Immature natural killer cell (primary cell): ENCODE measurements around the gene PDZRN3. TPM values are rescaled to one million over a fixed set of nuclear protein-coding genes. Genes with fewer than 3 reads are reported as not detected.

ENCODE experiments used
- DNase-seq, 3 donors: peaks; one replicate each; pipeline ENCODE4 v3.0.0; 2022; ENCODE audit warnings: mixed read lengths in 1 of 3
- H3K27ac Mint-ChIP-seq, 6 donors: one replicate each; pipeline ENCODE4 v1.8.0; 2020; ENCODE audit warnings: mixed read lengths in 6 of 6, mild to moderate bottlenecking in 5 of 6, inconsistent platforms in 4 of 6, moderate library complexity in 3 of 6
- H3K27me3 Mint-ChIP-seq, 3 donors: one replicate each; pipeline ENCODE4 v1.8.0; 2020 to 2021; ENCODE audit warnings: low read depth in 3 of 3, mild to moderate bottlenecking in 3 of 3, mixed read lengths in 3 of 3, moderate library complexity in 3 of 3, inconsistent platforms in 1 of 3
- H3K36me3 Mint-ChIP-seq, 3 donors: one replicate each; pipeline ENCODE4 v1.8.0; 2020; ENCODE audit warnings: mixed read lengths in 3 of 3, inconsistent platforms in 2 of 3, mild to moderate bottlenecking in 2 of 3
- H3K4me1 Mint-ChIP-seq, 2 donors: one replicate each; pipeline ENCODE4 v1.8.0; 2020; ENCODE audit warnings: inconsistent platforms in 2 of 2, mild to moderate bottlenecking in 2 of 2, mixed read lengths in 2 of 2, moderate library complexity in 1 of 2
- H3K4me3 Mint-ChIP-seq, 5 donors: one replicate each; pipeline ENCODE4 v1.8.0; 2020; ENCODE audit warnings: mild to moderate bottlenecking in 5 of 5, mixed read lengths in 5 of 5, inconsistent platforms in 3 of 5, moderate library complexity in 3 of 5
- H3K9me3 Mint-ChIP-seq, 6 donors: one replicate each; pipeline ENCODE4 v1.8.0; 2020; ENCODE audit warnings: mild to moderate bottlenecking in 6 of 6, mixed read lengths in 6 of 6, inconsistent platforms in 4 of 6, moderate library complexity in 3 of 6
- polyA plus RNA-seq, 3 donors: library from polyadenylated mRNA; unstranded; fragments of 300-500 nt; fragmentation: Illumina TruSeq; gene quantifications; one replicate each; pipeline ENCODE4 v1.2.3, GENCODE V29; 2021

Gene PDZRN3
- polyA plus RNA-seq, 3 donors from 2014 or later: not detected

DNA sequence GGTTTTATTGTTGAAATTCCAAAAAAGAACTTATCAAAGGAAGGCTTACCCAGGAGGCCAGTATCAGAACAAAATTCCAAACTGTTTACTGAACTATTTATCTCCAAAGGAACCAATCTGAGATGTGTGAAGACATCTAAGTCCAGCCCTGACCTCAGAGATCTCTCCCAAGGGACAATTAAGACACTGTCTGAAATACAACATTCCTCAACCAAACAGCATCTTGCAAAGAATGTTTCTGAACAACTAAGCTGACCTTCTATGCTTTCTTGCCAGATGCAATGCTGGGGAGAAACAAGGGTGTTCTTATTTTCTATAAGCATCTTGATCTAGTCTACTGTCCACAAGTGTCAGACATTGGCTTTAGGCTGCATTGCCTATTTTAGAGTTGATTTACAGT is 13.6 kb downstream of the PDZRN3 start:
- no peak overlapping the region for H3K4me3 Mint-ChIP-seq

DNA sequence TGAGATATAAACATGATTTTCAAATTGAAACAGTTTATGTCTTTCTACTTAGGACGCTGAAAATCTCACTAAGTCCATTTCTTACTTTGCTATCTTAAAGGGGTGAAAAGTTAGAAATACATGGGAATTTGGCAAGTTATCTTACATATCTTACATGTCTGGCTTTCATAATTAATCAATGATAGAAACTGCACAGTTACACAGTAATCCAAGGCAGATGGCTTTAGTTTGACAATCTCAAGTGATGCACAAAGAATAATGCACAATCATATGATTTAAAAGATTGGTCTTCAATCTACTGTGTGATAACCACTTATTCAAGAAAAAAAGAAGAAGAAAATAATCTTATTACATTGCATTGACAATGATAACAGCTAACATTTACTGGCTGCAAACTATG is 14.2 kb downstream of the PDZRN3 start:
- Mint-ChIP-seq H3K27me3 (peaks cover 0 to 2% (median 0%) of the 10 kb centered on the region in 3 donors), H3K9me3 (peaks cover 0 to 7% (median 2%) of the 10 kb centered on the region in 6 donors), H3K4me3 (no peak overlapping the region), H3K36me3 (no peaks in the 10 kb centered on the region), H3K4me1 (no peaks in the 10 kb centered on the region), H3K27ac (no peak overlapping the region)
- DNase-seq: no peak

More for the DNA sequence above, 13.6 kb downstream of the PDZRN3 start:
- H3K9me3 Mint-ChIP-seq: peaks cover 0 to 7% (median 2%) of the 10 kb centered on the region in 6 donors
- H3K4me1 Mint-ChIP-seq: no peaks in the 10 kb centered on the region
- H3K27me3 Mint-ChIP-seq: peaks cover 1 to 2% (median 2%) of the 10 kb centered on the region in 3 donors
- no peak for DNase-seq
- no peak overlapping the region for H3K27ac Mint-ChIP-seq
- H3K36me3 Mint-ChIP-seq: no peaks in the 10 kb centered on the region

DNA sequence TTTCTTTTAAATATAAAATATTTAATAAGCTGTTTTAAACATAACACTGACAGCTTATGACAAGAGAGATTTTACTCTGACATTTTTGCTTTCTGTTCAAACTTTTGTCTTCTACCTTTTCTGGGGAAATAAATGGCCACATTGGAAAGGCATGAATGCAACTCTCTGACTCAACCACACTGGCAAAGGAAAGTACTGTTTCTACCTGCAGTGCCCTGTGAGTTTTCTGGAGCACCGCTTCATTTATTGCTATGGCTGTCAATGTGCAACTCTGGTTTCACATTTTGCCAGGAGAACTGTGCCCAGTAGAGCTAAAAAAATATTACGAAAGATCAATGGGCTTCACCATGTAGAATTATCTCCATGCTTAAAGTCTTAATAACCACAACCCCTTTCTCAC is 15.1 kb downstream of the PDZRN3 start:
- Mint-ChIP-seq H3K36me3 (no peaks in the 10 kb centered on the region), H3K27ac (no peak overlapping the region), H3K4me3 (no peak overlapping the region), H3K9me3 (peaks cover 0 to 7% (median 2%) of the 10 kb centered on the region in 6 donors), H3K4me1 (no peaks in the 10 kb centered on the region), H3K27me3 (peaks cover 0 to 2% (median 2%) of the 10 kb centered on the region in 3 donors)
- DNase-seq: no peak

DNA sequence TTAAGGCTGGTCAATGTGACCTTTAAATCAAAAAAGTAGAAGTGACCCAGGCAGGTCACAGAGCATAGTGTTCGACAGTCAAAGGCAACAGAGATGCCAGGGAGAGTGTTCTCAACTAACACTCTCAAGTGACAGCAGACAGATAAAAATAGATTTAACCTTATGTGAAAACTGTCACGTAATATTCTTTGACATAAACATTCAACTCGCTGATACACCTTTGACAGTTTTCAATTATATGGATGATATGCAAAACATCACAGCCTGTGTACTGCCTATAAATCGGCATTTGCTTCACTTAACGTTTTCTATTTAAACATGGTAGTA is 15.5 kb downstream of the PDZRN3 start:
- Mint-ChIP-seq H3K36me3 (no peaks in the 10 kb centered on the region), H3K4me3 (no peak overlapping the region), H3K27me3 (peaks cover 0 to 2% (median 2%) of the 10 kb centered on the region in 3 donors), H3K27ac (no peak overlapping the region), H3K9me3 (peaks cover 0 to 7% (median 2%) of the 10 kb centered on the region in 6 donors), H3K4me1 (no peaks in the 10 kb centered on the region)
- DNase-seq: no peak

DNA sequence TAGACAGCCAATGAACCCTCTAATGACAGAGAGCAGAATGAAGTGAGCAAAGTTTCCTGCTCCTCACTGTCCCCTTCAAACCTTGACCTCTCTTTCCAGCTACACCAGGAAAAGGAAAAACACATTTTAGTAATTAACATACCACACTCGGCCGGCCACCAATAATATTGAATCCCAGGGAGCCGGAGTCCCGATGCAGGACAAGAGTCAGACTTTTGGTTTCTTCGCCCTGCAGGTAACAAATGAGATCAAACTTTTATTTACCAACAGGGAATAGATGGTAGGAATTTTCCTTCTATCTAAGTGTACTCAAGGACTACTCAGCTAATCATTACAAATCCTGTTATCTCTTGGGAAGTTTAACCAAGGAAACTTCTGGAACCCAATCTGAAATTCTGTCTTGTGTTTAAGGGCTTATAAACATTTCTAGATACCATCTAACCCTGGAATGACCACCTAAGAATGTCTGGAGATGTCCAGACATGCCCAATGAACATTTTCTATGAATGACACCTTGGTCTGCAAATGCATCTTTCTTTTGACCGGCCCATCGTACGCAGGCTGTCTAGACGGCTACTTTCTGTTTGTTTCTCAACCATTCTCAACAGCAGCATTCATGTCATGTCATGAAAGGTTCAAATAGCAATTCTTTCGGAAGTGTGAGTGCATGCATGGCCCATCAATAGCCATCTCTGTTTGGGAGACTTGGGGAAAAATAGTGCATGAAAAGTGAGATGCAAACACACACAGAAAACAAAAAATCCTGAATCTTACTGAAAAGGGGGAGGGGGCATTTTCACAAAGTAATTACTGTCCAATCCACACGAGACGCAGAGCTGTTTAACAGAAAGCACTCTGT is 16.1 kb downstream of the PDZRN3 start:
- peaks cover 0 to 7% (median 2%) of the 10 kb centered on the region in 6 donors for H3K9me3 Mint-ChIP-seq
- no peaks in the 10 kb centered on the region for H3K36me3 Mint-ChIP-seq
- peaks cover 0 to 2% (median 2%) of the 10 kb centered on the region in 3 donors for H3K27me3 Mint-ChIP-seq
- H3K4me3 Mint-ChIP-seq: no peak overlapping the region
- no peak for DNase-seq
- H3K27ac Mint-ChIP-seq: no peak overlapping the region
- H3K4me1 Mint-ChIP-seq: no peaks in the 10 kb centered on the region

DNA sequence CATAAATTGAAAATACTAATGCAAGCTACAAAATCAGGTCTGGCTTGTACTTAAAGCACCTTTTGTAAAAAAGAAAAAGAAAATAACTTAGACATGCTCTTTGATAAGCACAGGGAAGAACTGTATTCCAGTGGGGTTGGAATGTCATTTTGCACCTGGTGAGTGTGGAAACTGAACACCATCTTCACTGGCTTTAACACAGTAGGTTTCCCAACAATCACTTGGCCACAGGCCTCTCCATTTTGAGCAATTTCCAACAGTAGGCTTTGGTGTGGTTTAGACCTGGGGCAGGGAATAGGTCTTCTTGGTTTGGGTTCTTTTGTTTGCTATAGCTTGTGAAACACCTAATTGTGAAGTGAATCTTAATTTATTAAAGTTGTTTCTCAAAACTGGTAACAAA is 18.9 kb downstream of the PDZRN3 start:
- Mint-ChIP-seq H3K27me3 (peaks cover 0 to 2% (median 0%) of the 10 kb centered on the region in 3 donors), H3K4me3 (no peak overlapping the region), H3K27ac (no peak overlapping the region), H3K9me3 (peaks cover 0 to 6% (median under 1%) of the 10 kb centered on the region in 6 donors), H3K4me1 (no peaks in the 10 kb centered on the region), H3K36me3 (no peaks in the 10 kb centered on the region)
- no peak for DNase-seq

DNA sequence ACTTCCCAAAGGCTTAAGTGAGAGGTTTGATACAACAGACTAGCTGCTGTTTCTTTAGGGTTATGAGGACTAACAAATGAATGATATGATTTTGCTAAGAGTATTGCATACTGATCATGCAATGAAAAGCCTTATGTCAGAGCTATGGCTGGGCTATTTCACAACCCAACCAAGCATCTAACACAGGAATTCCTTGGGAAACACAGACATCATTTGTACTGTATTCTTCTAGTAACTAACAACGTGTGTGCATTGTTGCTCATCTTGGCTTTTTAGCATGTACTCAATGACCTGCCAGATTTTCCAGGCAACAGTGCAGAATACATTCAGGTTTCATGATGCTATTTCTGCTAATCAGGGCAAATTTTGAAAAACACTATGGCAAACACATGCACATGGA is 19.3 kb downstream of the PDZRN3 start:
- DNase-seq: no peak
- no peak overlapping the region for H3K27ac Mint-ChIP-seq
- no peaks in the 10 kb centered on the region for H3K36me3 Mint-ChIP-seq
- H3K4me3 Mint-ChIP-seq: no peak overlapping the region
- H3K27me3 Mint-ChIP-seq: peaks cover 0 to 2% (median 0%) of the 10 kb centered on the region in 3 donors
- no peaks in the 10 kb centered on the region for H3K4me1 Mint-ChIP-seq
- H3K9me3 Mint-ChIP-seq: peaks cover 0 to 3% (median under 1%) of the 10 kb centered on the region in 6 donors

DNA sequence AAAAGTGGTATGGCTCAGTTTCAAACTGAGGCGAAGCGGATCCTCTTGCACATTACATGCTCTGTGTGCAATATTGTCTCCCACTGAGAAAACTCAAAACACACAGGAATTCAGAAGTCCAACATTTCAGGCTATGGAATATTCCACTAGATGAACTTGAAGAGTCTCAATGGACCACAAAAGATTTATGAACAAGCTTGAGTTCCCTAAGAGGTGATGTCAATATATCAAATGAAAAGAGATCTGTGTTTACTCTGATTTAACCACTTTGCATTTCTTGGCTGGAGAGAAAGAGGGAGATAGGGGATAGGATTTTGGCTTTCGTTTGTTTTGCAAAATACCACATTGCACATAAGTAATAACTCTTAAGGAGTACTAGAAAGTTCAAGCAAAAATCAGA is 20.3 kb downstream of the PDZRN3 start:
- H3K9me3 Mint-ChIP-seq: peaks cover 0 to 2% (median 0%) of the 10 kb centered on the region in 6 donors
- no peak overlapping the region for H3K4me3 Mint-ChIP-seq
- no peaks in the 10 kb centered on the region for H3K36me3 Mint-ChIP-seq
- no peak overlapping the region for H3K27ac Mint-ChIP-seq
- H3K27me3 Mint-ChIP-seq: peaks cover 0 to 2% (median 0%) of the 10 kb centered on the region in 3 donors
- no peak for DNase-seq
- no peaks in the 10 kb centered on the region for H3K4me1 Mint-ChIP-seq

DNA sequence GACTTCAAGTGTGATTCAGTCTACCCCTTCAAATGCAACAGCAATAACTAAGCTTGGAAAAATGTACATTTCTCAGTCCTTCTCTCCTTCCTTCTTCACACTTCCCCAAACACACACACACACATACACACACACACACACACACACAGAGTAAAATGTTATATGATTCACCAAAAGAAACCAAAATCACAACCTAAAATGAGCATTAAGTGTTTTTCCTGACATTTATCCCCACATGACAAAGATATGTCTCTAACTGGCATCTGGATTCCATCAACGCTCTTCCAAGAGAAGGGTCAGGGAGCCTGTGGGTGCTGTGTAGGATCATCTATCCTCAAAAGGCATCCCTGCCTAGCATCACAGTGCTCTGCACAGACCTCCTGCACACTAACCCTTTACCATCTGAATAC is 21.0 kb downstream of the PDZRN3 start:
- Mint-ChIP-seq H3K36me3 (no peaks in the 10 kb centered on the region), H3K27ac (no peak overlapping the region), H3K4me1 (no peaks in the 10 kb centered on the region), H3K27me3 (peaks cover 0 to 2% (median 0%) of the 10 kb centered on the region in 3 donors), H3K4me3 (no peak overlapping the region), H3K9me3 (peaks cover 0 to 2% (median 0%) of the 10 kb centered on the region in 6 donors)
- DNase-seq: no peak

DNA sequence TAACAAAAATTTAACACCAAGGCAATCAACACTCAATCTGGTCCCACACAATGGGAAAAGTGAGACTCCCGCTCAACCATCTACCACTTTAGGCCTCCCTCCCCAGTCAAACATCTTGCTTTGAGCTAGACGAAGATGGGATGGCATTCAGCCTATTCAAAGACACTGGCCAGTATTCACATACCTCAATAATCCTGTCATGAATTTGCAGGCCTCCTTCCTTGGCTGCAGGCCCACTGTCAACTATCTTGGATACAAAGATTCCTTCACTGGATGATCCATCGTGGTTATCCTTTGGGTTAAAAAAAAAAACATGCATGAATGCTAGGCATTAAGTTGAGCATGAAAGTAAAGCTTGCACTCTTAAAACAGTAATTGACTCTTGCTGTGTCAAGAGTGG is 22.6 kb downstream of the PDZRN3 start:
- Mint-ChIP-seq H3K4me3 (no peak overlapping the region), H3K27me3 (peaks cover 0 to 2% (median 0%) of the 10 kb centered on the region in 3 donors), H3K27ac (no peak overlapping the region), H3K4me1 (no peaks in the 10 kb centered on the region), H3K36me3 (no peaks in the 10 kb centered on the region), H3K9me3 (peaks cover 0 to 4% (median under 1%) of the 10 kb centered on the region in 6 donors)
- DNase-seq: no peak

DNA sequence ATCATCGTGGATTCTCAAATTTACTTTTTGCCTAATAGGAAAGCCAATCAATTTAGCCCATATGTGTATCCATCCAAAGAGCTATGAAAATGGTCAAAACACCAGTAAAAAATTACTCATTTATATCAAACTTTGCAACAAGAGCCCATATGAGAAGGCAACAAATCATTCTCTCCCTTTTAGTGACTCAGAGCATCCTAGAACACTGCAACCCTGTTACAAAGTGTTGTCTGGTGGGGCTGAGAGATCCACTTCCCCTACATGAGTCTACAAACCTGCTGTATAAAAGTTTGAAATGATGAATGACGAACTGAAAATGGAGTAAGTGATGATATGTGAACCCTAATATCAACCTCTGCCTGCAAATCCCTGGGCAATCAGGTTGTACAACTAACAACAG is 23.3 kb downstream of the PDZRN3 start:
- Mint-ChIP-seq H3K27ac (no peak overlapping the region), H3K27me3 (peaks cover 0 to 2% (median 0%) of the 10 kb centered on the region in 3 donors), H3K36me3 (no peaks in the 10 kb centered on the region), H3K9me3 (peaks cover 0 to 4% (median 0%) of the 10 kb centered on the region in 6 donors), H3K4me1 (no peaks in the 10 kb centered on the region), H3K4me3 (no peak overlapping the region)
- DNase-seq: no peak

DNA sequence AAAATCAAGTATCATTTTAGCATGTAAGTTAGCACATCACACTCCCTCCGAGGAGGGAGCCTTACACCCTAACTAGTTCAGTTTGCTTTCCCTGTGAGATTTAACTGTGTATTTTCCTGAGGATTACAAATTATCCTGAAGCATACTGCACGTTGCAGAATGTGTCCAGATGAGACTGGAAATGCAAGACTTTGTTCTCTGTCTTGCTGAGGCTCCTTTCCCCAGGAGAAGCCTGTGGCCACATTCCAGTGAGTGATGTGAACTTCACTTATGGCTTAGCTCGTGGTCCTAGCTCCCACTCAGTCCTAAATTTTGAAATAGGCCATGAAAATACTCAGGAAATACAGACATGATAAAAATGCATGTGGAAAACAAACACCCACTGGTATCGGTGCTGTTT is 23.7 kb downstream of the PDZRN3 start:
- no peaks in the 10 kb centered on the region for H3K36me3 Mint-ChIP-seq
- peaks cover 0 to 2% (median 0%) of the 10 kb centered on the region in 3 donors for H3K27me3 Mint-ChIP-seq
- no peak overlapping the region for H3K4me3 Mint-ChIP-seq
- peaks cover 0 to 4% (median 0%) of the 10 kb centered on the region in 6 donors for H3K9me3 Mint-ChIP-seq
- no peak for DNase-seq
- H3K27ac Mint-ChIP-seq: no peak overlapping the region
- no peaks in the 10 kb centered on the region for H3K4me1 Mint-ChIP-seq

DNA sequence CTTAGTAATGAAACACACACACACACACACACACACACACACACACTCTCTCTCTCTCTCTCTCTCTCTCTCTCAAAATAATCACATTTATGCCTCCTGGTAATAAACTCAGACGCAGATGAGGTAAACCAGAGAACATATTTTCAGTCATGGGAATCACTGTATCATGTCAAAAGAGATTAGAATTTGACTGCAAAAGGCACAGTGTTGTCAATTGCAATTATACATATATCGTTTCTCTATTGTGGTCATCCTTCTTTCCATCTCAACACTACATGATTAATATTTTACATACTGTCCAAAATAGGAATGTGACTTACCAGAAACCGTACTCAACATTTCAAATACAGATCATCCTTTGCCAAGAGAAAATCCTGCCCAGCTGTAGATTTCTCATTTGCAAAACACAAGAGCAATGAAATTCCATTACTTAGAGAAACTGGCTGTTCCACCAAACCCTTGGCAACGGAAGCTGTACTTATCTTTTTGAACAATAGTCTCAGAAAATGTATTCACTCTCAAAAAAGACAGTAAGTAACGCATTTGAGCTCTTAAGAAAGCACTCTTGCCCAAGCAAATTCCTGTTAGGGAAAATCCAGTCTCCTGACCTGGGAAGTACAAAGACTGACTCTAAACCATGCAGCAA is 24.3 kb downstream of the PDZRN3 start:
- H3K4me3 Mint-ChIP-seq: no peak overlapping the region
- H3K4me1 Mint-ChIP-seq: no peaks in the 10 kb centered on the region
- H3K27me3 Mint-ChIP-seq: peaks cover 0 to 2% (median 0%) of the 10 kb centered on the region in 3 donors
- H3K27ac Mint-ChIP-seq: no peak overlapping the region
- DNase-seq: no peak
- peaks cover 0 to 4% (median 0%) of the 10 kb centered on the region in 6 donors for H3K9me3 Mint-ChIP-seq
- H3K36me3 Mint-ChIP-seq: no peaks in the 10 kb centered on the region

DNA sequence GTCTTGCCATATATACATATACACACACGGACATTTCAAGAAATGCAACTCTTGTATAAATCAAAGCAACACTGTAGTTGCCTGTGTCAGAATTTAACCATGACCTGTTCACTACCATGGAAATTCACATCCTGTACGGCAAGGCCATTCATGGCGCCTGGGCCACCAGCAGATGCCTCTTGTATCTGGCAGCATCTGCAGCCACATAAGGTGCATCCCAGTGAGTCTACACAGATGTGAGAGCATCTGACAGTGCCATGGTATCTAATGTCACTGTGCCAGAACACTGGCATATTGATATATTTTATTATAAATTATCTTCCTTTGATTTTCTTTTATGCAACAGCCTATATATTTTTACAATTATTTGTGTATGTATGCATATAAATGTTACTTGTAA is 25.1 kb downstream of the PDZRN3 start:
- Mint-ChIP-seq H3K4me3 (no peak overlapping the region), H3K27ac (no peak overlapping the region), H3K9me3 (peaks cover 0 to 4% (median 0%) of the 10 kb centered on the region in 6 donors), H3K27me3 (no peaks in the 10 kb centered on the region), H3K36me3 (no peaks in the 10 kb centered on the region), H3K4me1 (no peaks in the 10 kb centered on the region)
- no peak for DNase-seq
